ENCODE data around the gene TNS4.

The TNS4 gene

DNA sequence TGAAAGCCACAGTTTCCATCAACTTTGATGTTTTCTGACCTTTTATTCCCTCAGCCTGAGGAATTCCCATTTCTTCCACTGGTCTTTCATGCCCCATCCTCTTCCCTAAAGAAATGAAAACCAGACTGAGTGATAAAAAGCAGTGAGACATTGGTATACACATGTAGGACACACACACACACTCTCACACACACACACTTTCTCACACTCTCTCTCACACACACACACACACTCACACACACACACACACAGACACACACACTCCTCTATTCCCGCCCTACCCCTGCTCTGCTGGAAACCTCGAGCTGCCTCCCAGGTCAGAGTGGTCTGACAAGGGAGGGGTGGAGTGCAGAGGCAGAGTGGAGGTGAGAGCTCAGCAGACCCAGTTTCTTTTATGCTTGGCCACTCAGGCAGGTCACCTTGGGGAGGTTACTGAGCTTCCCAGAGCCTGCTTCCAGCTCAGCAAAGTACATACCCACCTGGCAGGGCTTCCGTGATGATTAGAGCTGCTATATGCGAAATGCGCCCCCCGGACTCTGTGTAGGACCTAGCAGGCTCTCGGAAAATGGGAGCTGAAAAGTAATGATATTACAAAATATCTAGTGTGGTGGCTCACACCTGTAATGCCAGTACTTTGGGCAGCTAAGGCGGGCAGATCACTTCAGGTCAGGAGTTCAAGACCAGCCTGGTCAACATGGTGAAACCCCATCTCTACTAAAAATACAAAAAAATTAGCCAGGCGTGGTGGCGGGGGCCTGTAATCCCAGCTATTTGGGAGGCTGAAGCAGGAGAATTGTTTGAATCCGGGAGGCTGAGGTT, 33.2 kb upstream of the TNS4 start:
- TF ChIP-seq CTCF (IDR thresholded peaks at IDR 0.05; ENCODE audit: low read depth, low read length), result no peak
- peak in 1 of 2 donors; percentile 58 for DNase-seq (ENCODE audit: low read depth in 2 of 2)

GRCh38 chr17:40533896-40534295, 32.5 kb upstream of the TNS4 start:
- DNase-seq (ENCODE audit: low read depth in 2 of 2), result peak in 1 of 2 donors; percentile 72
- no peak for TF ChIP-seq CTCF (IDR thresholded peaks at IDR 0.05; ENCODE audit: low read depth, low read length)
- no peak overlapping the region for H3K4me3 ChIP-seq (replicated peaks in 1 of 2; ENCODE audit: low read depth in 2 of 2, low read length in 2 of 2)

More for the DNA sequence above, 33.2 kb upstream of the TNS4 start:
- no peak overlapping the region for H3K4me3 ChIP-seq (replicated peaks in 1 of 2; ENCODE audit: low read depth in 2 of 2, low read length in 2 of 2)

GRCh38 chr17:40532520-40533253, 31.3 kb upstream of the TNS4 start:
- no peak for TF ChIP-seq CTCF (IDR thresholded peaks at IDR 0.05; ENCODE audit: low read depth, low read length)
- peak in 1 of 2 donors; percentile 82 for DNase-seq (ENCODE audit: low read depth in 2 of 2)
- H3K4me3 ChIP-seq (replicated peaks in 1 of 2; ENCODE audit: low read depth in 2 of 2, low read length in 2 of 2), result no peak overlapping the region

- H3K4me3 ChIP-seq (replicated peaks in 1 of 2; ENCODE audit: low read depth in 2 of 2, low read length in 2 of 2), result no peak overlapping the region
- no peak for DNase-seq (ENCODE audit: low read depth in 2 of 2)
- TF ChIP-seq CTCF (IDR thresholded peaks at IDR 0.05; ENCODE audit: low read depth, low read length), result no peak
Measured at GRCh38 chr17:40531051-40531991, 29.9 kb upstream of the TNS4 start.

- H3K4me3 ChIP-seq (replicated peaks in 1 of 2; ENCODE audit: low read depth in 2 of 2, low read length in 2 of 2), result no peak overlapping the region
- no peak for DNase-seq (ENCODE audit: low read depth in 2 of 2)
- no peak for TF ChIP-seq CTCF (IDR thresholded peaks at IDR 0.05; ENCODE audit: low read depth, low read length)
Measured at GRCh38 chr17:40530531-40530994, 29.1 kb upstream of the TNS4 start.

DNA sequence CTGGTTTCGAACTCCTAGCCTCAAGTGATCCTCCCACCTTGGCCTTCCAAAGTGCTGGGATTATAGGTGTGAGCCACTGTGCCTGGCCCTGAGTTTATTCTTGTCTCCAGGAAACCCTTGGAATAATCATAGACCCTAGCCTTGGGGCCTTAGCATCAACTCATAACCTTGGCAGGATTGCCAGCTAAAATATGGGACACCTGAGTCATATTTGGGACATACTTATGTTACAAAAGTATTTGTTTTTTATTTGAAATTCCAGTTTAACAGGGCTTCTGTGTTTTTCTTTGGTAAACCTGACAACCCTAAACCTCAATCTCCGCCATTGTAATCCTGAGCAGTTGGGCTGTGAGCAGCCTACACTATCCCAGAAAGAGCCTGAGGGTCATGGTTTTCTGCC, 28.6 kb upstream of the TNS4 start:
- TF ChIP-seq CTCF (IDR thresholded peaks at IDR 0.05; ENCODE audit: low read depth, low read length), result no peak
- DNase-seq (ENCODE audit: low read depth in 2 of 2), result no peak
- no peak overlapping the region for H3K4me3 ChIP-seq (replicated peaks in 1 of 2; ENCODE audit: low read depth in 2 of 2, low read length in 2 of 2)

Data from cardiac fibroblast (primary cell).